ENCODE measurements around the gene TANGO2. TPM values are rescaled to one million over a fixed set of nuclear protein-coding genes. Genes with fewer than 3 reads are reported as not detected.

Gene TANGO2
- total and polyA plus RNA-seq, 2 experiments from 2014 or later = 27.3 to 45.0 TPM

DNA sequence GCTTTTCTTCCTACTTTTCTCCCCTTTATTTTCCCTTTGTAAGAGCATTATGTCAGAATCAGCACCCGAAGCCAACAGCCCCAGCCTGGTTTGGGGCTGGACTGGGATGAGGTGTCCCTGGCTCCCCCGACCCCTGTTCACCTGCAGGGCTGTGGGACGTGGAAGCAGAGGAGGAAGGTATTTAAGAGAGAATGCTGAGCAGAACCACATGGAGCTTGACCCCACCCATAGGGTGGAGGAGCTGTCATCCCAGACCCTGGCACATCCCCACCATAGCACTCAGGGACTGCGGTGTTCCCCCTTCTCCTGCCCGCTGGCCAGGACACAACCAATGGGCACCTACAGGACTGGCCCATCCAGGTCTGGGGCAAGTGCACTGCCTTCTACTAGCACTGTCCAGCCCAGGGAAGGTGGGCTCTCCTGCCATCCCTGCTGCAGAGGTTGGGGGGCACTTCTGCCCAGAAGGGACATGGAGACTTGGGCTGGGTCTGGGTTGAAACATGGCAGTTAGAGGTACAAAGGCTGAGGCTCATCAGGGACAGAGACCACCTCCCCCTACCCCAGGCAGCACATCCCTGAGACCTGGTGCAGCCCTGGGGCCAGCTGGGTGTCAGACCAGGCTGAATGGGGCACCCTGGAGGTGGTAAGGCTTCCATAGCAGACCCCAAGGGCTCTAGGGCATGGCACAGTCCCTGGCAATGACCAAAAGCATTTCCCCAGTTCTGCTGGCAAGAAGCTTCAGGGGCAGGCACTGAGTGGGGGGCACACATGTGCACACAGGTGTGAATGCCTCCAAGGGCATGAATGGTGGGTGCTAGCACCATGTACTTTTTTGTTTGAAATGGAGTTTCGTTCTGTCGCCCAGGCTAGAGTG lies 19.7 kb downstream of the TANGO2 start:
- no peak overlapping the region for H3K4me2 ChIP-seq (ENCODE audit: unreplicated experiment)
- no peaks in the 10 kb centered on the region for H3K9me3 ChIP-seq (ENCODE audit: low read depth)
- WGBS, 2 experiments (ENCODE audit: low coverage in 1 of 2, low lambda C conversion rate in 2 of 2, missing lambda C conversion rate in 2 of 2) = 79% methylated on average over 7 of the region's 7 CpGs
- H2AFZ ChIP-seq = no peak overlapping the region
- H3K9me2 ChIP-seq (ENCODE audit: insufficient read depth) = no peaks in the 10 kb centered on the region
- no peak for DNase-seq
- TF ChIP-seq EZH2phosphoT487 (IDR thresholded peaks at IDR 0.05; ENCODE audit: insufficient read depth, low read depth) = no peak
- no peak for TF ChIP-seq EZH2 (IDR thresholded peaks at IDR 0.05; ENCODE audit: insufficient read depth, poor library complexity, severe bottlenecking)
- no peak overlapping the region for H3K27ac ChIP-seq
- H3K4me1 ChIP-seq (ENCODE audit: insufficient read depth) = no peaks in the 10 kb centered on the region
- H3K79me2 ChIP-seq (ENCODE audit: insufficient read depth) = peaks cover 6% of the 10 kb centered on the region; the same call in 1 of the 2 replicates
- H3K27me3 ChIP-seq (replicated peaks; ENCODE audit: insufficient read depth) = no peaks in the 10 kb centered on the region
- no peak overlapping the region for H3K4me3 ChIP-seq
- no peaks in the 10 kb centered on the region for H4K20me1 ChIP-seq (ENCODE audit: insufficient read depth)
- H3K9ac ChIP-seq = no peak overlapping the region
- in situ Hi-C loops (cut with MboI) = no loop called here
- no peaks in the 10 kb centered on the region for H3F3A ChIP-seq (ENCODE audit: insufficient read depth)
- no peaks in the 10 kb centered on the region for H3K36me3 ChIP-seq (ENCODE audit: low read depth)

DNA sequence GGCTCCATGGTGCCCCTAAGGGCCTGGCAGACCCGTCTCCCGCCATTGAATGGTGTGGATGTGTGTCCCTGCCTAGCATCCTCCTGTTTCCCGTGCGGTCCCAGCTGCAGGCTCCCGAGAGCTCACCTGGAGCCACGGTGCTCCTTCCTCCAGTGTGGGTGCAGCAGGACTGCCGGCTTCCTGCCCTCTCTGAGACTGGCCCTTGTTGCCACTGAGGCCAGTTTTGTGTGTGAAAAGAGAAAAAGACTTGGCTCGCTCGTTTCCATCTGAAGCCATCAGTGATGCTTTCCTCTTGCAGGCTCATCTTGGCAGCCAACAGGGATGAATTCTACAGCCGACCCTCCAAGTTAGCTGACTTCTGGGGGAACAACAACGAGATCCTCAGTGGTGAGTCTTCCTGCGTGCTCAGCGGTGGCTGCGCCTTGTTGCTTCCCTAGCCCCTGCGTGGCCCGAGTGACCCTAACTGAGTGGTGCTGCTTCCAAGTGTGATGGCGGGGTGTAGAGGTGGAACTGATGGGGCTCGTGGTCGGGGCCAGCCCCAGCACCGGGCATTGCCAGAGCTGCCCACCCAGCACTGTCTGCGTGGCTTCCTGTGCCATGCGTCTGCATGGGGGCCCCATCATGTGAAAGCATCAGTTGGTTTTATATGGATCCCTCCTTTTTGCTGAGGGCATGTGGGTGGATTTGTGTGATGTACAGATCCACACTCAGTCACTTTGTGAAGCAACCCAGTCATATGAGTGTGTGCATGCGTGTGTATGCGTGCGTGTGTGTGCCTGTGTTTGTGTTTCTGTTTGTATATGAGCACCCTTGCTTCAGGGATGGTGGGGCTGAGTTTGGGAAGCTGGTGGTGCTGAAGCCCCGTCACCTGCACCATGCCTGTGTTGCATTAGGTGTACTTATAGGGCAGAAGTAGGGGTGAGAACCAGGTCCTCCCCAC lies 22.4 kb downstream of the TANGO2 start:
- DNase-seq = no peak

DNA sequence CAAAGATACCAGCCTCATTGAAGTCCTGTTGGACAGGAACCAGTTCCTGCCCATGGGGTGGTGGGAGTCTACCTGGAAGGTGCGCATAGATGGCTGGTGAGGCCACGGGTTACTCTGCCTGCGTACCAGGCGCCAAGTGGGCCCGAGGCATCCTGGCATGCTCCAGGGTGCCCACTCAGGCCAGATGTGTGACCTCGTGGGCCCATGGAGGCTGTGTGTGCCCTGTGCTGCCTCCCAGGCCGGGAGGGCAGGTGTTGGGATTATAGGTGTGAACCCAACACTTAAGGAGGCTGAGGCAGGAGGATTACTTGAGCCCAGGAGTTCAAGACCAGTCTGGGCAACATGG lies 23.1 kb downstream of the TANGO2 start:
- H2AFZ ChIP-seq = no peak overlapping the region
- in situ Hi-C loops (cut with MboI) = no loop called here
- peaks cover 11% of the 10 kb centered on the region; the same call in 1 of the 2 replicates for H3K36me3 ChIP-seq (ENCODE audit: low read depth)
- TF ChIP-seq EZH2 (IDR thresholded peaks at IDR 0.05; ENCODE audit: insufficient read depth, poor library complexity, severe bottlenecking) = no peak
- H3F3A ChIP-seq (ENCODE audit: insufficient read depth) = no peaks in the 10 kb centered on the region
- no peaks in the 10 kb centered on the region for H3K4me1 ChIP-seq (ENCODE audit: insufficient read depth)
- 94 to 99% methylated on average over 6 to 7 of the region's 7 CpGs for WGBS, 2 experiments (ENCODE audit: low coverage in 1 of 2, low lambda C conversion rate in 2 of 2, missing lambda C conversion rate in 2 of 2)
- H3K9me3 ChIP-seq (ENCODE audit: low read depth) = no peaks in the 10 kb centered on the region
- no peak overlapping the region for H3K9ac ChIP-seq
- no peak for DNase-seq
- H4K20me1 ChIP-seq (ENCODE audit: insufficient read depth) = no peaks in the 10 kb centered on the region
- no peaks in the 10 kb centered on the region for H3K27me3 ChIP-seq (replicated peaks; ENCODE audit: insufficient read depth)
- H3K79me2 ChIP-seq (ENCODE audit: insufficient read depth) = peaks cover 7% of the 10 kb centered on the region; the same call in 1 of the 2 replicates
- no peaks in the 10 kb centered on the region for H3K9me2 ChIP-seq (ENCODE audit: insufficient read depth)
- no peak overlapping the region for H3K27ac ChIP-seq
- H3K4me2 ChIP-seq (ENCODE audit: unreplicated experiment) = no peak overlapping the region
- H3K4me3 ChIP-seq = no peak overlapping the region

More for the DNA sequence above, 22.4 kb downstream of the TANGO2 start:
- no peaks in the 10 kb centered on the region for H3K9me3 ChIP-seq (ENCODE audit: low read depth)
- no peaks in the 10 kb centered on the region for H3K9me2 ChIP-seq (ENCODE audit: insufficient read depth)
- no peak overlapping the region for H3K4me2 ChIP-seq (ENCODE audit: unreplicated experiment)
- H2AFZ ChIP-seq = no peak overlapping the region
- H3F3A ChIP-seq (ENCODE audit: insufficient read depth) = no peaks in the 10 kb centered on the region
- WGBS, 2 experiments (ENCODE audit: low coverage in 1 of 2, low lambda C conversion rate in 2 of 2, missing lambda C conversion rate in 2 of 2) = 93 to 95% methylated on average over 26 of the region's 26 CpGs
- peaks cover 7% of the 10 kb centered on the region; the same call in 1 of the 2 replicates for H3K79me2 ChIP-seq (ENCODE audit: insufficient read depth)
- H3K9ac ChIP-seq = no peak overlapping the region
- H3K27ac ChIP-seq = no peak overlapping the region
- no peak overlapping the region for H3K4me3 ChIP-seq
- in situ Hi-C loops (cut with MboI) = no loop called here
- no peaks in the 10 kb centered on the region for H3K4me1 ChIP-seq (ENCODE audit: insufficient read depth)
- H3K27me3 ChIP-seq (replicated peaks; ENCODE audit: insufficient read depth) = no peaks in the 10 kb centered on the region
- no peak for TF ChIP-seq EZH2phosphoT487 (IDR thresholded peaks at IDR 0.05; ENCODE audit: insufficient read depth, low read depth)
- no peak for TF ChIP-seq EZH2 (IDR thresholded peaks at IDR 0.05; ENCODE audit: insufficient read depth, poor library complexity, severe bottlenecking)
- H3K36me3 ChIP-seq (ENCODE audit: low read depth) = peaks cover 7% of the 10 kb centered on the region; the same call in 1 of the 2 replicates
- no peaks in the 10 kb centered on the region for H4K20me1 ChIP-seq (ENCODE audit: insufficient read depth)

DNA sequence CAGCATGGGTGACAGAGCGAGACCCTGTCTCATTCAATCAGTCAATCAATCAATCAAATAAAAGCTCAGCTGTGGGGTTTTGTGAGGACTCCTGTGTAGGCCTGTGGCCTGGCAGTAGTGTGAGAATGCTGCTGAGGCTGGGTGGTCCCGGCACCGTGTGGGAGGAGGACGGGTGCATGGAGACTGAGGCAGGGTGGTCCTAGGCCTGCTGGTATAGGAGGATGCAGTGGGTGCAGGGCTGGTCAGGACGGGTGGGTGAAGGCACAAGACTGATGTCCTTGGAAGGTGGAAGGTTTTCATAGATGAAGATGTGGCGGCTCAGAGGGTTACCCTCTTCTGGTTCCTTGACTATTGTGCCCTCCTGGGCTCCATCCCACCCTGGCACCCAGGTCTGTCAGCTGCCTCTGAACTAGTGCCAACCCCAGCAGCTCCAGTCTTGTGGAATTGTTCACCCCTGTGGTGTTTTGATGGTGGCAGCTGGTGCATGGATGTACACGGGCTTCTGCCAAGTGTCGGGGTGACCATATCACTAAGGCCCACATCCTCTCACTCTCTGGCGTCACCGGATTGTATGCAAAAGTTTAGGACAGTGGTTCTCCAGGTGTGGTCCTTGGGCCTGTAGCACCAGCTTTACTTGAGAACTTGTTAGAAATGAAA lies 23.7 kb downstream of the TANGO2 start:
- Histone ChIP-seq H3K4me2 (ENCODE audit: unreplicated experiment) (no peak overlapping the region), H3K9me2 (ENCODE audit: insufficient read depth) (no peaks in the 10 kb centered on the region), H3F3A (ENCODE audit: insufficient read depth) (no peaks in the 10 kb centered on the region), H3K9ac (no peak overlapping the region), H2AFZ (no peak overlapping the region), H3K79me2 (ENCODE audit: insufficient read depth) (peaks cover 7% of the 10 kb centered on the region; the same call in 1 of the 2 replicates), H3K4me3 (no peak overlapping the region), H3K4me1 (ENCODE audit: insufficient read depth) (no peaks in the 10 kb centered on the region), H4K20me1 (ENCODE audit: insufficient read depth) (no peaks in the 10 kb centered on the region), H3K27ac (no peak overlapping the region), H3K27me3 (replicated peaks; ENCODE audit: insufficient read depth) (no peaks in the 10 kb centered on the region), H3K9me3 (ENCODE audit: low read depth) (no peaks in the 10 kb centered on the region), H3K36me3 (ENCODE audit: low read depth) (peaks cover 13% of the 10 kb centered on the region; the same call in 1 of the 2 replicates)
- no peak for DNase-seq
- in situ Hi-C loops (cut with MboI) = no loop called here
- WGBS, 2 experiments (ENCODE audit: low coverage in 1 of 2, low lambda C conversion rate in 2 of 2, missing lambda C conversion rate in 2 of 2) = 91 to 92% methylated on average over 9 to 10 of the region's 10 CpGs
- TF ChIP-seq EZH2 (IDR thresholded peaks at IDR 0.05; ENCODE audit: insufficient read depth, poor library complexity, severe bottlenecking) (no peak), EZH2phosphoT487 (IDR thresholded peaks at IDR 0.05; ENCODE audit: insufficient read depth, low read depth) (no peak)

Data from GM23248 (cell line).